Trophoblast cell (in vitro differentiated cells and primary cell): Measurements from ENCODE around the gene SIPA1L3.
A peak's percentile ranks its signal among the peaks of the same experiment; 100 is the strongest.

Experiments used
- DNase-seq, 2 donors: peaks; one replicate each; pipeline ENCODE4 v3.0.0-alpha.2; 2016
- H2AFZ ChIP-seq: 2 replicates; pipeline ENCODE4 v1.6.1; 2013; ENCODE audit warnings: low read length, moderate library complexity, mild to moderate bottlenecking; ENCODE audit not compliant: insufficient read depth, poor library complexity
- H2AK5ac ChIP-seq: 2 replicates; pipeline ENCODE4 v1.6.1; 2013; ENCODE audit warnings: mild to moderate bottlenecking, low read length
- H2BK120ac ChIP-seq: 2 replicates; pipeline ENCODE4 v1.6.1; 2013; ENCODE audit warnings: low read length, mild to moderate bottlenecking, moderate library complexity; ENCODE audit not compliant: insufficient read depth, poor library complexity
- H2BK12ac ChIP-seq: 2 replicates; pipeline ENCODE4 v1.6.1; 2013; ENCODE audit warnings: mild to moderate bottlenecking, low read length, moderate library complexity
- H2BK5ac ChIP-seq: 2 replicates; pipeline ENCODE4 v1.6.1; 2013; ENCODE audit warnings: low read length, low read depth, moderate library complexity, mild to moderate bottlenecking; ENCODE audit not compliant: poor library complexity
- H3K14ac ChIP-seq: 2 replicates; pipeline ENCODE4 v1.6.1; 2013; ENCODE audit warnings: mild to moderate bottlenecking, low read length
- H3K18ac ChIP-seq: 2 replicates; pipeline ENCODE4 v1.6.1; 2013; ENCODE audit warnings: mild to moderate bottlenecking, low read length
- H3K23ac ChIP-seq: 2 replicates; pipeline ENCODE4 v1.6.1; 2013; ENCODE audit warnings: low read length
- H3K27ac ChIP-seq: 2 replicates; pipeline ENCODE4 v1.5.1; 2013; ENCODE audit warnings: low read depth, mild to moderate bottlenecking, inconsistent platforms, low read length, moderate library complexity
- H3K27me3 ChIP-seq: 2 replicates; pipeline ENCODE4 v1.6.1; 2013; ENCODE audit warnings: inconsistent platforms, mild to moderate bottlenecking, low read length, moderate library complexity; ENCODE audit not compliant: insufficient read depth
- H3K36me3 ChIP-seq, 2 experiments: 1 replicate in 1 of 2; 2 replicates in 1 of 2; pipeline ENCODE4 v1.6.1; 2013; ENCODE audit warnings: low read length in 2 of 2, mild to moderate bottlenecking in 2 of 2, moderate library complexity in 1 of 2; ENCODE audit not compliant: insufficient read depth in 2 of 2, control insufficient read depth in 1 of 2
- H3K4ac ChIP-seq: 2 replicates; pipeline ENCODE4 v1.6.1; 2013; ENCODE audit warnings: low read depth, mild to moderate bottlenecking, low read length, moderate library complexity
- H3K4me1 ChIP-seq, 2 experiments: 1 replicate in 1 of 2; 2 replicates in 1 of 2; pipeline ENCODE4 v1.6.1; 2013; ENCODE audit warnings: low read length in 2 of 2, mild to moderate bottlenecking in 2 of 2, moderate library complexity in 1 of 2; ENCODE audit not compliant: insufficient read depth in 2 of 2, control insufficient read depth in 1 of 2
- H3K4me2 ChIP-seq: 2 replicates; pipeline ENCODE4 v1.6.1; 2013; ENCODE audit warnings: inconsistent platforms, mild to moderate bottlenecking, low read length, moderate library complexity
- H3K4me3 ChIP-seq: 2 replicates; pipeline ENCODE4 v1.5.1; 2013; ENCODE audit warnings: mild to moderate bottlenecking, low read depth, low read length, inconsistent platforms
- H3K79me1 ChIP-seq: one replicate; pipeline ENCODE4 v1.6.1; 2013; ENCODE audit warnings: low read length
- H3K79me2 ChIP-seq: 2 replicates; pipeline ENCODE4 v1.6.1; 2013; ENCODE audit warnings: low read length, mild to moderate bottlenecking; ENCODE audit not compliant: control insufficient read depth, insufficient read depth, poor library complexity
- H3K9ac ChIP-seq: 2 replicates; pipeline ENCODE4 v1.6.1; 2013; ENCODE audit warnings: mild to moderate bottlenecking, low read length
- H3K9me3 ChIP-seq: 2 replicates; pipeline ENCODE4 v1.6.1; 2013; ENCODE audit warnings: low read depth, mild to moderate bottlenecking, control low read depth, inconsistent platforms, low read length; ENCODE audit not compliant: insufficient read depth
- H4K12ac ChIP-seq: 2 replicates; pipeline ENCODE4 v1.6.1; 2013; ENCODE audit warnings: low read depth, mild to moderate bottlenecking, low read length, moderate library complexity
- H4K8ac ChIP-seq: 2 replicates; pipeline ENCODE4 v1.6.1; 2013; ENCODE audit warnings: low read depth, mild to moderate bottlenecking, low read length, moderate library complexity
- H4K91ac ChIP-seq: one replicate; pipeline ENCODE4 v1.6.1; 2013; ENCODE audit warnings: low read depth, mild to moderate bottlenecking, low read length, moderate library complexity
- WGBS: extraction: QIAGEN DNeasy Blood & Tissue Kit; methylation state at CpG from one replicate; pipeline ENCODE4 v1.1.7; 2013; ENCODE audit warnings: missing lambda C conversion rate; ENCODE audit not compliant: insufficient read length, insufficient coverage; ENCODE audit errors: extremely low coverage; 5-methylcytosine and 5-hydroxymethylcytosine counted together

Gene SIPA1L3

DNA sequence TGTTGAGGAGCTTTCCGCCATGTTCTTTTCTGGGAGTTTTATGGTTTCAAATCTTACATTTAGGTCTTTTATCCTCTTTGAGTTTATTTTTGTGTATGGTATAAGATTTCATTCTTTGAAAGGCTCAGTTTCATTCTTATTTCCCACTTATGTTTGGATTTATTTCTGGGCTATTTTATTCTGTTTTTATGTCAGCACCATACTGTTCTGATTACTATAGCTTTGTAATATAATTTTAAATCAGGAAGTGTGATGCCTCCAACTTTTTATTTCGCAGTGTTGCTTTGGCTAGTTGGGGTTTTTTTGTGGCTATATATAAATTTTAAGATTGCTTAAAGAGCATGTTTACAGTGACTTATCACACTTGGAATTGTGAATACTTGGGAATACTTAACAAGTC lies 135.1 kb downstream of the SIPA1L3 start:
- WGBS, result no CpG with 5 or more reads among the region's 2 CpGs
- H3K27ac ChIP-seq, result no peak overlapping the region
- no peak overlapping the region for H3K9ac ChIP-seq

DNA sequence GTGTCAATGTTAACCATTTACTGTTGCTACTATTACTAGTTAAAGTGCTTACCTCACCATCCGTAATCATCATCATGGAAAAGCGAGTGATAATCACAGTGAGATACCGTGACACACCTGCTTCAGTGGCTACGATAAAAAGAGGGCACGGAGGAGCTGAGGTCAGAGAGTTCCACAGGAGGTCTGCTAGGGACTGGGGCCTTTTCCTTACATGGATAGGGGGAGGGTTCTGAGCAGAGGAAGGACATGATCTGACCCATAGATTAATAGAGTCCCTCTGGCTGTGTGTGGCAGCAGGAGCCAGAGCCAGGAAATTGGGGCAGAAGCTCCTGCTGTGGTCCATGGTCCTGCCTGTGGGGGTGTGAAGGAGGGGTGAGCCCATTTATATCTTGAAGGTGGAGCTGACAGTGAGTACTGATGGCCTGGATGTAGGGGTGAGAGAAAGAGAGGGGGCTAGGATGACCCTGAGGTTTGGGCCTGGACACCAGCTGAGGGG lies 136.7 kb downstream of the SIPA1L3 start:
- Histone ChIP-seq H4K91ac (no peak overlapping the region), H4K8ac (no peak overlapping the region), H2AFZ (no peak overlapping the region), H3K27me3 (no peaks in the 10 kb centered on the region), H3K27ac (no peak overlapping the region), H3K79me1 (no peaks in the 10 kb centered on the region), H4K12ac (no peak overlapping the region), H3K36me3 (no peaks in the 10 kb centered on the region), H3K4me2 (no peak overlapping the region), H2BK5ac (no peak overlapping the region), H3K18ac (no peak overlapping the region), H2AK5ac (no peak overlapping the region), H3K4ac (no peak overlapping the region), H2BK12ac (no peak overlapping the region), H3K9ac (no peak overlapping the region), H3K23ac (no peak overlapping the region), H3K9me3 (no peaks in the 10 kb centered on the region), H2BK120ac (no peak overlapping the region), H3K4me1 (no peaks in the 10 kb centered on the region), H3K79me2 (no peaks in the 10 kb centered on the region), H3K14ac (no peak overlapping the region), H3K4me3 (no peak overlapping the region)
- no CpG with 5 or more reads among the region's 5 CpGs for WGBS
- DNase-seq, result no peak

More for the DNA sequence above, 135.1 kb downstream of the SIPA1L3 start:
- no peaks in the 10 kb centered on the region for H3K9me3 ChIP-seq
- no peak overlapping the region for H3K23ac ChIP-seq
- peaks cover 0 to 3% of the 10 kb centered on the region in 2 experiments for H3K4me1 ChIP-seq
- no peak overlapping the region for H2AK5ac ChIP-seq
- no peaks in the 10 kb centered on the region for H3K36me3 ChIP-seq
- H3K18ac ChIP-seq, result no peak overlapping the region
- no peak overlapping the region for H4K8ac ChIP-seq
- H3K79me1 ChIP-seq, result no peaks in the 10 kb centered on the region
- no peak overlapping the region for H2BK120ac ChIP-seq
- no peak overlapping the region for H2BK5ac ChIP-seq
- H2AFZ ChIP-seq, result no peak overlapping the region
- no peak overlapping the region for H3K4me2 ChIP-seq
- no peaks in the 10 kb centered on the region for H3K79me2 ChIP-seq
- DNase-seq, result no peak
- H3K4me3 ChIP-seq, result no peak overlapping the region
- no peak overlapping the region for H4K12ac ChIP-seq
- H3K14ac ChIP-seq, result no peak overlapping the region
- H4K91ac ChIP-seq, result no peak overlapping the region
- no peaks in the 10 kb centered on the region for H3K27me3 ChIP-seq
- H3K4ac ChIP-seq, result no peak overlapping the region
- H2BK12ac ChIP-seq, result no peak overlapping the region

DNA sequence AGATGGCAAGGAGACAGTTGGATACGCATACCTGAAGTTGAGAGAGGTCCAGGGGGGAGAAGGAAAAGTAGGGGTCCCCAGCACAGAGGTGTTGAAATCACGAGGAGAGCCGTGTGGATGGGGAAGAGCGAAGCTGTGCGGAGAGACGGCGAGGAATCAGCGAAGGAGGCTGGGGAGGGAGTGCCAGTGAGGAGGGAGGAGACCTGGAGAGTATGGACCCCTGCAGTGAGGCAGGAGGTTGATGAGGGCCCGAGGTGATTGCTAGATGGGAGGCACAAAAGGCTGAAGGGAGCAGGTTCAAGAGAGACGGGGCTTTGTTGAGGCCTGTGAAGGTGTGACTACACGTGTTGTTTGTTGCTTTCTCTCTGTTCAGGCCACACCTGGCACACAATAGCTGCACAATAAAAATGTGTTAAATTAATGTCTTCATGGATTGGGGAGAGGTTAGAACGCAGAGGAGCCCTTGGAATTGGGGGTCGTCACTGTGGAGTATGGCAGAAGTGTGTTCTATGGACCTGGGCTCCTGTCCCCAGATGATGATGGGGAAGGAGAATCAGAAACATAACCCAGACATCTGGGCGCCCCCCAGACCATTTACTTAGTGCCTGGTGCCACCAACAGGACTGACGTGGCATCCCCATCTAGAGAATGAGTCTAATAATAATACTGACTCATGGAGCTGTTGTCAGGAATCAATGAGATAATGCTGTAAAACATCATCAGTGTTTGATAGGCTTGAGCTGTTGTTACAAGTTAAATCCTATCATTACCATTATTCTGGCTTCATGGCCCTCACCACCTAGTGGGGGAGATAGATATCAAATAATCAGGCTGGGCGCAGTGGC lies 137.5 kb downstream of the SIPA1L3 start:
- Histone ChIP-seq H3K27ac (no peak overlapping the region), H3K79me1 (no peaks in the 10 kb centered on the region), H2BK12ac (no peak overlapping the region), H4K12ac (no peak overlapping the region), H3K27me3 (no peaks in the 10 kb centered on the region), H4K8ac (no peak overlapping the region), H3K4ac (no peak overlapping the region), H3K14ac (no peak overlapping the region), H3K4me2 (no peak overlapping the region), H3K4me1 (no peaks in the 10 kb centered on the region), H2AFZ (no peak overlapping the region), H3K23ac (no peak overlapping the region), H3K9ac (no peak overlapping the region), H3K18ac (peak overlapping the region; percentile 34), H2BK120ac (no peak overlapping the region), H3K9me3 (no peaks in the 10 kb centered on the region), H3K79me2 (no peaks in the 10 kb centered on the region), H2AK5ac (no peak overlapping the region), H3K36me3 (no peaks in the 10 kb centered on the region), H2BK5ac (no peak overlapping the region), H4K91ac (no peak overlapping the region), H3K4me3 (no peak overlapping the region)
- DNase-seq, result no peak
- no CpG with 5 or more reads among the region's 16 CpGs for WGBS

DNA sequence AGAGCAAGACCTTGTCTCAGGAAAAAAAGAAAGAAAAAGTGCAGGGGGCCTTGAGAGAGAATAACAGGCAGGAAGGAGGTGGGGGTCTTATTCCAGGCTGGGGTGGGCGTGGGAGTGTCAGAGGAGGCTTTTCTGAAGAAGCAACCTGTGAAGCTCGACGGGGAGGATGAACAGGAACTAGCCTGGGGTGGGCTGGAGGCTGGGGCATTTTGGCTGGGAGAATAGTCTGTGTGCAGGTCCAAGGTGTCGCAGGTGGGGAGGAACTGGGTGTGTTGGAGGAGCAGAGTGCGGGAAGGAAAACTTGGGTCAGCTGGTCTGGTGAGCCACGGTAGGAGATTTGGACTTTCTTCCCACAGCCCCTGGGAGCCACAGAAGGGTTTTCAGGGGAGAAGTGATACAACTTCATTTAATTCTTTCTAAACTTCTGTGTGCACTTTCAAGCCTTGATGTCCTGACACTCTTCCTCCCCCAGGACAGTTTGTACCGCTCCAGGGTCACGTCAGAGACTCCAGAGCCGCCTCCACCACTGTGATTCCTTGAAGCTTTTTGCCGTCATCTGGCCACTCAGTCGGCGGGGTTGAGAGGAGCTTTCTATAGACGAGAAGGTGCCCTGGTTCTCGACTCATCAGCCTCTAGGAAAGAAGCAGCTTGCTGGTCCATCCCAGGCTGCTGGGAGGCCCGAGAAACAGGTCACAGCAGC lies 138.7 kb downstream of the SIPA1L3 start:
- H2BK12ac ChIP-seq, result no peak overlapping the region
- WGBS, result no CpG with 5 or more reads among the region's 15 CpGs
- no peak overlapping the region for H3K14ac ChIP-seq
- H3K79me1 ChIP-seq, result no peaks in the 10 kb centered on the region
- no peak overlapping the region for H3K4ac ChIP-seq
- H3K79me2 ChIP-seq, result no peaks in the 10 kb centered on the region
- no peak overlapping the region for H4K8ac ChIP-seq
- no peak overlapping the region for H4K12ac ChIP-seq
- H3K27me3 ChIP-seq, result no peaks in the 10 kb centered on the region
- no peak overlapping the region for H2AK5ac ChIP-seq
- no peaks in the 10 kb centered on the region for H3K36me3 ChIP-seq
- no peak overlapping the region for H3K9ac ChIP-seq
- H2BK5ac ChIP-seq, result no peak overlapping the region
- H3K23ac ChIP-seq, result no peak overlapping the region
- H3K9me3 ChIP-seq, result no peaks in the 10 kb centered on the region
- no peak overlapping the region for H4K91ac ChIP-seq
- DNase-seq, result no peak
- no peak overlapping the region for H3K18ac ChIP-seq
- no peaks in the 10 kb centered on the region for H3K4me1 ChIP-seq
- H2BK120ac ChIP-seq, result no peak overlapping the region
- no peak overlapping the region for H2AFZ ChIP-seq
- no peak overlapping the region for H3K4me2 ChIP-seq
- no peak overlapping the region for H3K27ac ChIP-seq
- no peak overlapping the region for H3K4me3 ChIP-seq
